ENCODE data around the gene APOL4. TPM values are rescaled to one million over a fixed set of nuclear protein-coding genes. Genes with fewer than 3 reads are reported as not detected.

The APOL4 gene
- total and polyA plus RNA-seq, 12 donors = 1.6 to 22.6 (median 4.2) TPM; not detected in 1

- no peak overlapping the region for H3K4me3 ChIP-seq
- intact Hi-C loops (cut with DNase I) = loop anchor here in 9 of 10 donors (1.0 to 10.0 kb wide), 7 partner anchors 33 to 341 kb away; no protein-coding TSS in a partner anchor
- no peak for TF ChIP-seq CTCF (IDR thresholded peaks at IDR 0.05)
- no peaks in the 10 kb centered on the region for H3K27me3 ChIP-seq
- peaks cover 0 to 91% (median 36%) of the 10 kb centered on the region in 9 donors for H3K36me3 ChIP-seq
- 66 to 76% methylated on average over 4 of the region's 4 CpGs for WGBS, 2 donors
- ATAC-seq (peak in 4 of 8 donors; percentile 12 to 34 (median 17)), DNase-seq (no peak)
- H3K9me3 ChIP-seq = no peaks in the 10 kb centered on the region
- peaks cover 8 to 59% (median 42%) of the 10 kb centered on the region in 9 donors for H3K4me1 ChIP-seq
- peak overlapping the region in 3 of 10 donors; percentile 40 to 64 (median 55) for H3K27ac ChIP-seq
Measured at GRCh38 chr22:36145881-36146280, 55.7 kb downstream of the APOL4 start.

- intact Hi-C loops (cut with DNase I) = loop anchor here in 8 of 10 donors (1.0 to 10.0 kb wide), 8 partner anchors 34 to 342 kb away; no protein-coding TSS in a partner anchor
- peaks cover 0 to 93% (median 36%) of the 10 kb centered on the region in 9 donors for H3K36me3 ChIP-seq
- no peak overlapping the region for H3K4me3 ChIP-seq
- WGBS, 2 donors = 54 to 64% methylated on average over 12 of the region's 12 CpGs
- DNase-seq (peak; percentile 46 to 79), ATAC-seq (peak; percentile 73 to 91 (median 83))
- no peaks in the 10 kb centered on the region for H3K9me3 ChIP-seq
- peak overlapping the region in 3 of 10 donors; percentile 36 to 55 (median 40) for H3K27ac ChIP-seq
- peak; percentile 46 to 89 (median 81) for TF ChIP-seq CTCF (IDR thresholded peaks at IDR 0.05)
- H3K4me1 ChIP-seq = peaks cover 3 to 50% (median 34%) of the 10 kb centered on the region in 9 donors
- no peaks in the 10 kb centered on the region for H3K27me3 ChIP-seq
Measured at GRCh38 chr22:36144886-36145541, 56.6 kb downstream of the APOL4 start.

- WGBS, 2 donors = 66 to 71% methylated on average over 4 of the region's 4 CpGs
- peaks cover 3 to 40% (median 25%) of the 10 kb centered on the region in 9 donors for H3K4me1 ChIP-seq
- no peak overlapping the region for H3K4me3 ChIP-seq
- no peak for TF ChIP-seq CTCF (IDR thresholded peaks at IDR 0.05)
- DNase-seq = no peak
- H3K9me3 ChIP-seq = no peaks in the 10 kb centered on the region
- H3K27ac ChIP-seq = no peak overlapping the region
- no peak for ATAC-seq
- H3K27me3 ChIP-seq = no peaks in the 10 kb centered on the region
- intact Hi-C loops (cut with DNase I) = loop anchor here in 6 of 10 donors (2.0 to 10.0 kb wide), 6 partner anchors 35 to 343 kb away; no protein-coding TSS in a partner anchor
- H3K36me3 ChIP-seq = peaks cover 0 to 86% (median 33%) of the 10 kb centered on the region in 9 donors
Measured at GRCh38 chr22:36143956-36144355, 57.7 kb downstream of the APOL4 start.

GRCh38 chr22:36143066-36143815 is 58.4 kb downstream of the APOL4 start:
- no peaks in the 10 kb centered on the region for H3K9me3 ChIP-seq
- ATAC-seq (no peak), DNase-seq (no peak)
- no peak overlapping the region for H3K27ac ChIP-seq
- no peak for TF ChIP-seq CTCF (IDR thresholded peaks at IDR 0.05)
- H3K4me1 ChIP-seq = peaks cover 3 to 32% (median 18%) of the 10 kb centered on the region in 9 donors
- H3K36me3 ChIP-seq = peaks cover 0 to 79% (median 30%) of the 10 kb centered on the region in 9 donors
- H3K4me3 ChIP-seq = no peak overlapping the region
- intact Hi-C loops (cut with DNase I) = loop anchor here in 4 of 10 donors (5.0 to 10.0 kb wide), 3 partner anchors 39 to 344 kb away; no protein-coding TSS in a partner anchor
- WGBS, 2 donors = 66 to 75% methylated on average over 5 of the region's 5 CpGs
- no peaks in the 10 kb centered on the region for H3K27me3 ChIP-seq
